IPS-15b (cell line): ENCODE measurements around the gene NAPB.

Experiments
- H3K27me3 ChIP-seq: one replicate; pipeline ENCODE4 v1.6.1; 2013; ENCODE audit warnings: low read length; ENCODE audit not compliant: control insufficient read depth, insufficient read depth
- H3K36me3 ChIP-seq: one replicate; pipeline ENCODE4 v1.6.1; 2013; ENCODE audit warnings: low read length; ENCODE audit not compliant: control insufficient read depth, insufficient read depth
- H3K4me1 ChIP-seq: one replicate; pipeline ENCODE4 v1.6.1; 2013; ENCODE audit warnings: mild to moderate bottlenecking, low read length; ENCODE audit not compliant: control insufficient read depth, insufficient read depth
- H3K4me3 ChIP-seq: one replicate; pipeline ENCODE4 v1.5.1; 2013; ENCODE audit warnings: low read depth, low read length
- H3K9ac ChIP-seq: one replicate; pipeline ENCODE4 v1.6.1; 2013; ENCODE audit warnings: low read depth, mild to moderate bottlenecking, low read length
- H3K9me3 ChIP-seq: one replicate; pipeline ENCODE4 v1.6.1; 2013; ENCODE audit warnings: mild to moderate bottlenecking, low read length; ENCODE audit not compliant: control insufficient read depth, insufficient read depth

Gene NAPB

DNA sequence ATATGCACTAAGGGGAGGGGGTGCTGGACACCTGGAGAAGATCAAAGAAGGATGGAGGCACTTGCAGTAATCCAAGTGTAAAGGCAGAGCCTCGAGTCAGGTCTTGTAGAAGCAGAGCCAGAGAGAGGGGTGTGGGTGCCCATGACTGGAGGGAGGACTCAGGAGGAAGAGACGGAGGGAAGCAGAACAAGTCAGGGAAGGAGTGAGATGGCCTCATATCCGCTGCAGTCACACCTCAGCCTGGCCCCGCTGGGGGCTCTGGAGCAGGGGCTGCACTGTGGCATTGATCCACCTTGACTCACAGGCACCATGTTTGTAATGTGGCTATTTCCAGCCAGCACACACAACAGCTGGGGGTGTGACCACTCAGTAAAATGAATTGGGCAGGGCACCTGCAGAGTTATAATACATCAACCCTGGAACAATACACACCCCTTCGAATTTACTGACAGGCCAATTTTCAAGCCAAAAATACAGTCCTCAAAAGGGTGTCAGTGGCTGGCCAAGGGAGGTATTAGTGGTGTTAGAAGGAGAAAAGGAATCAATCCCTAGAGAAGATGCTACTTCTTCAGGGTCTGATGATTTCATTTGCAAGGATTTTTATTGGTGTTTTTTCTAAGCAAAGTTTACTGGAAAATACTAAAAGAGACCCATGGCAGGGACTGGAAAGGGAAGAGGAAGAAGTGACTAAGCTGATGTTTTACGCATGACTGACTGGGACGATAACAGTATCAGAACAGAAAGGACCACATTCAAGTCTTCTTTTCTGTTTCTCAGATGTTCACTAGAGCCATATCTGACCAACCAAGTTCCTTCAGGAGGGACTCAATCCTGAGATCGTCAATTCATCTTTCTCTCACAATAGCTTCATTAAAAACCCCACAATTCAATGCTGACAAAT lies 89.6 kb downstream of the NAPB start:
- H3K4me3 ChIP-seq: no peak overlapping the region
- H3K4me1 ChIP-seq: no peaks in the 10 kb centered on the region
- no peaks in the 10 kb centered on the region for H3K36me3 ChIP-seq
- H3K9me3 ChIP-seq: no peaks in the 10 kb centered on the region
- H3K9ac ChIP-seq: no peak overlapping the region
- H3K27me3 ChIP-seq: no peaks in the 10 kb centered on the region

DNA sequence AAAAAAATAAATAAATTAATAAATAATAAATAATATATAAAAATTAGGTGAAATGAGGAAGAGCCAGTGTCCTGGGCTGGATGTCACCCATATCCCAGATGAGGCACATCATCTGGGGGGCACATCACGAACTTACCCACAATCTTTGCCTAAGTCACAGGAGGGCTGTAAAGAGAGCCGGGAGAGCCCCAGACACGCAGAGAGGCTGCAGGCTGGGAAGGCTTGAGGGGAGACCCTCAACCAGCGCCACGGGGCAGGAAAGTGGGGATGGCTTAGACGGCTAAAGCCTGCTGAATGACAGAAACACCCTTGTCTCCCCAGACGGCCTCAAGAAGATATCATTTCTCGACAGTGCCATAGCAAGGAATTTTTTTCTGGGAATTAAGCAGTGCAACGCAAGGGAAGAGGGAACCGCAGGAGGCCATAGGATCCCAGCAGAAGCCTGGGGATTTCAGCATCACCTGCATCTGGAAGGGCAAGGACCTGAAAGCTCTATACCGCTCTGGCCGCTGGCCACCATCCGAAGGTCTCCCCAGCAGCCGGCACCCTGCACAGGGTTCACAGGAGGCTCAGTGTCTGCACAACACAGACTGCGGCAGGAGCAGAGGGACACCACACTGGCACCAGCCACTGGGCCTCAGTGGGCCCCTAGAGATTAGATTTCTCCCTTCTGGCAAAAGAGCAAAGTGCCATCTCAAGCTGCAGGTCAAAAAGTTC lies 93.5 kb downstream of the NAPB start:
- Histone ChIP-seq H3K9ac (no peak overlapping the region), H3K4me3 (no peak overlapping the region), H3K36me3 (no peaks in the 10 kb centered on the region), H3K27me3 (no peaks in the 10 kb centered on the region), H3K4me1 (no peaks in the 10 kb centered on the region), H3K9me3 (no peaks in the 10 kb centered on the region)

DNA sequence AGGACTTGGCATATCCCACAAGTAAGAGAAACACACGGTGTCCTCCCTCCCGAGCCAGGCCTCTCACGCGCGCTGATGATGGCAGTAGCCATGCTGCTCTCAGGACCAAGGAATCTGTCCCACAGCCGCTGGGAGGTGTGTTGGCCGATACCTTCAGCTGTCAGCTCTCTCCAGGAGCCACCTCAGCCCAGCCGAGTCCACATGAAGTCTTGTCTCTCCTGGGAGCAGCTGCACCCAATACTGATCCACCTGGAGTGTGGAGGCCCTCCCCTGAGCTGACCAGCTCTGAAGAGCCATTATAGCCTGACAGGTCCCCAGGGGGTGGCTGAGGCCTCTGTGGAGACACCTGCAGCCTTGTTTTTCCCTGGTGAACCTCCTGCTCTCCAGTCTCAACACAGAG lies 94.5 kb downstream of the NAPB start:
- no peaks in the 10 kb centered on the region for H3K4me1 ChIP-seq

DNA sequence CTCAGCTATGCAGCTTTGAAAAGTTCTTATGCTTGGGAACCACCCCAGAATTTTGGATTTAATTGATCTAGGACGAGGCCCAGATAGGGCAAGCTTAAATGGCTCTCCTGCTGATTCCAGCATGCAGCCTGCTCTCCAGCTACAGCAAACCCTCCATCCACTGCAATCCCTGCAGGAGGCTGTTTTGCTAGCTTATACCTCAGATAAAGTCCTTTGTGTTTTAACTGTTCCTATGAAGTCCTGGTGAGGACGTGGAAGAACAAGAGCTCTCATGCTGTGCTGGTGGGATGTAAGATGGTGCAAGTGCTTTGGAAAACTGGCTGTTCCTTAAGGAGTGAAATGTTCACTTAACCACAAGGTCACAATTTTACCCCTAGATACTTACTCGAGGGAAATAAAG lies 96.2 kb downstream of the NAPB start:
- Histone ChIP-seq H3K4me3 (no peak overlapping the region), H3K4me1 (no peaks in the 10 kb centered on the region), H3K9ac (no peak overlapping the region), H3K9me3 (no peaks in the 10 kb centered on the region), H3K36me3 (no peaks in the 10 kb centered on the region), H3K27me3 (no peaks in the 10 kb centered on the region)

More for the DNA sequence above, 94.5 kb downstream of the NAPB start:
- Histone ChIP-seq H3K4me3 (no peak overlapping the region), H3K36me3 (no peaks in the 10 kb centered on the region), H3K9me3 (no peaks in the 10 kb centered on the region), H3K9ac (no peak overlapping the region), H3K27me3 (no peaks in the 10 kb centered on the region)
